Measurements from ENCODE around the gene SUGP2.

- TF ChIP-seq POLR2A (IDR thresholded peaks at IDR 0.05) (no peak), EP300 (IDR thresholded peaks at IDR 0.05) (no peak), CTCF (IDR thresholded peaks at IDR 0.05) (no peak), POLR2AphosphoS5 (IDR thresholded peaks at IDR 0.05) (no peak)
Measured at GRCh38 chr19:18980432-18981020, 52.8 kb downstream of the SUGP2 start.
